PC-9 (cell line): ENCODE data around the gene TTC31. TPM values are rescaled to one million over a fixed set of nuclear protein-coding genes. Genes with fewer than 3 reads are reported as not detected.

Experiments used
- BruUV-seq: library from RNA; stranded (reverse); fragments of 400-500 nt; replicated peaks from 2 replicates; lab custom pipeline; 2021; lab: Mats Ljungman, UMichigan
- CTCF ChIA-PET: fragments of 300-600 bp; sonication (Branson Sonifier 250); formaldehyde crosslinking; loops from one replicate; lab custom pipeline; 2022; ENCODE audit warnings: antibody characterized with exemption; lab: Charles Lee
- POLR2A ChIA-PET: fragments of 300-600 bp; sonication (Branson Sonifier 250); formaldehyde crosslinking; loops from one replicate; lab custom pipeline; 2022; ENCODE audit warnings: antibody characterized with exemption; ENCODE audit not compliant: unreplicated experiment; lab: Charles Lee
- DNase-seq, 2 experiments: peaks; one replicate each; pipeline versions ENCODE4 v3.0.0 to v3.0.0-alpha.2; 2015 to 2022; ENCODE audit warnings: mixed read lengths in 1 of 2
- H2AFZ ChIP-seq: fragments of 200-600 bp; sonication (generic); 2 replicates; pipeline ENCODE4 v1.8.1; 2017; ENCODE audit warnings: antibody characterized with exemption
- H3F3A ChIP-seq: fragments of 200-600 bp; sonication (generic); 2 replicates; pipeline ENCODE4 v1.8.1; 2017; ENCODE audit warnings: antibody characterized with exemption, mild to moderate bottlenecking, low read depth; ENCODE audit not compliant: insufficient read depth
- H3K27ac ChIP-seq: fragments of 200-600 bp; sonication (generic); 2 replicates; pipeline ENCODE4 v1.6.1; 2016; ENCODE audit warnings: mixed run types
- H3K27me3 ChIP-seq: fragments of 200-600 bp; sonication (generic); 2 replicates; pipeline ENCODE4 v1.6.1; 2016; ENCODE audit warnings: low read depth, mixed run types; ENCODE audit not compliant: insufficient read depth
- H3K36me3 ChIP-seq: fragments of 200-600 bp; sonication (generic); 2 replicates; pipeline ENCODE4 v1.6.1; 2016; ENCODE audit warnings: low read depth, mixed run types
- H3K4me1 ChIP-seq: fragments of 200-600 bp; sonication (generic); replicated peaks from 2 replicates; pipeline ENCODE4 v1.6.1; 2016; ENCODE audit warnings: mixed run types; ENCODE audit not compliant: insufficient read depth
- H3K4me2 ChIP-seq: fragments of 200-600 bp; sonication (generic); 2 replicates; pipeline ENCODE4 v1.6.1; 2017; ENCODE audit warnings: mixed run types
- H3K4me3 ChIP-seq: fragments of 200-600 bp; sonication (generic); 2 replicates; pipeline ENCODE4 v1.6.1; 2016; ENCODE audit warnings: mixed run types
- H3K79me2 ChIP-seq: fragments of 200-600 bp; sonication (generic); 2 replicates; pipeline ENCODE4 v1.6.1; 2017; ENCODE audit warnings: low read depth, mixed run types
- H3K9me2 ChIP-seq: fragments of 200-600 bp; sonication (generic); 2 replicates; pipeline ENCODE4 v1.8.1; 2017; ENCODE audit warnings: mild to moderate bottlenecking; ENCODE audit not compliant: insufficient read depth
- H3K9me3 ChIP-seq: fragments of 200-600 bp; sonication (generic); 2 replicates; pipeline ENCODE4 v1.8.1; 2016; ENCODE audit warnings: low read depth; ENCODE audit not compliant: insufficient read depth
- H4K20me1 ChIP-seq: fragments of 200-600 bp; sonication (generic); 2 replicates; pipeline ENCODE4 v1.8.1; 2017; ENCODE audit not compliant: insufficient read depth
- EZH2 ChIP-seq: fragments of 200-600 bp; sonication (generic); IDR thresholded peaks from 2 replicates; pipeline ENCODE4 v1.8.0; 2017; ENCODE audit warnings: antibody characterized with exemption, low read depth
- intact Hi-C: fragments of 100-400 bp; cut with micrococcal nuclease; formaldehyde crosslinking; loops from one replicate; pipeline ENCODE4 v1.10.0; 2022; ENCODE audit not compliant: unreplicated experiment
- total RNA-seq: library from RNA; stranded (reverse); gene quantifications from 2 replicates; pipeline ENCODE4 v1.2.3, GENCODE V29; 2021
- TF ChIP-seq, protein P1 (sequence below): fragments of 200-600 bp; sonication (generic); conservative IDR thresholded peaks from 2 replicates; pipeline ENCODE4 v1.6.1; 2017; ENCODE audit warnings: mixed run types, antibody characterized with exemption, mild to moderate bottlenecking, moderate library complexity

The TTC31 gene
- total RNA-seq, 1 experiment from 2014 or later = 20.1 TPM

DNA sequence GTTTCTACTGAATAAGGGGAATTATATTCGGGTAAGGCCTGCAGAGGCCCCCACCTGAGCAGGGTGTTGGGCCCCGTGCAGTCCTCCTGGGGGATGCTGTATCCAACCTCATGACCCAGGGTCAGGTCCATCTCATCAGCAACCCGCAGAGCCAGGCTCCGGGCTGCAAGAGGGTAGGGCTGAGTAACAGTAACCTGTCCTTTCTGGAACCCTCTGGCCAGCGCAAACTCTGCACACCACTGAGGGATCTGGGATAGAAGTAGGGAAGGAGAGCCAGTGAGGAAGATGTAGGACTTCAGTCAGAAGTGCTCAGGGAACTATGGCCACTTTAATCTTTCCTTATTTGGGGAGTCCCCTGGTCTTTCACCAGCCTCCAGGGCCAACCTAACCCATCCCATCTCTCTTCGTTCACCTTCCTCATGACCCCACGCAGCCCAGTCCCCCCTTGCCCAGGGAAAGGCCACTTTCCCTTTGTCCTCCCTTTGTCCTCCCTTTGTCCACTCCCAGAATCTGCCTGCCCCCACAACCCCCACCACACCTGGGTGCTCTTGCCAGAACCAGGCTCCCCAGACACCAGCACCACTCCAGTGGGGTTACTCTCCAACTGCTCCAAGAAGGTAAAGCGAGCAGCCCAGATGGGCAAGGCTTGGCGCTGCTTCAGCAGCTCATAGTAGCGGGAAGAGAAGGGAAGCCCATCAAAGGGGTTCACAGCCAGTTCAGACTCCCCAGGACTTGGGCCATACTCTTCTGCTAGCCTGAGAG lies 42.3 kb downstream of the TTC31 start:
- Histone ChIP-seq H3K27ac (no peak overlapping the region), H3K36me3 (peaks cover 18% of the 10 kb centered on the region), H3F3A (peaks cover 6% of the 10 kb centered on the region; the same call in 1 of the 2 replicates), H3K4me1 (peaks cover 10% of the 10 kb centered on the region), H3K9me2 (no peaks in the 10 kb centered on the region), H3K4me2 (no peak overlapping the region), H2AFZ (no peak overlapping the region), H4K20me1 (peaks cover 9% of the 10 kb centered on the region; the same call in 1 of the 2 replicates), H3K4me3 (no peak overlapping the region), H3K79me2 (peaks cover 27% of the 10 kb centered on the region), H3K27me3 (no peaks in the 10 kb centered on the region), H3K9me3 (no peaks in the 10 kb centered on the region)
- intact Hi-C loops = no loop called here
- BruUV-seq = no TSS peak
- ChIA-PET POLR2A (no interaction called here), CTCF (no interaction called here)
- DNase-seq = no peak
- TF ChIP-seq EZH2 = no peak
- TF ChIP-seq, protein P1, sequence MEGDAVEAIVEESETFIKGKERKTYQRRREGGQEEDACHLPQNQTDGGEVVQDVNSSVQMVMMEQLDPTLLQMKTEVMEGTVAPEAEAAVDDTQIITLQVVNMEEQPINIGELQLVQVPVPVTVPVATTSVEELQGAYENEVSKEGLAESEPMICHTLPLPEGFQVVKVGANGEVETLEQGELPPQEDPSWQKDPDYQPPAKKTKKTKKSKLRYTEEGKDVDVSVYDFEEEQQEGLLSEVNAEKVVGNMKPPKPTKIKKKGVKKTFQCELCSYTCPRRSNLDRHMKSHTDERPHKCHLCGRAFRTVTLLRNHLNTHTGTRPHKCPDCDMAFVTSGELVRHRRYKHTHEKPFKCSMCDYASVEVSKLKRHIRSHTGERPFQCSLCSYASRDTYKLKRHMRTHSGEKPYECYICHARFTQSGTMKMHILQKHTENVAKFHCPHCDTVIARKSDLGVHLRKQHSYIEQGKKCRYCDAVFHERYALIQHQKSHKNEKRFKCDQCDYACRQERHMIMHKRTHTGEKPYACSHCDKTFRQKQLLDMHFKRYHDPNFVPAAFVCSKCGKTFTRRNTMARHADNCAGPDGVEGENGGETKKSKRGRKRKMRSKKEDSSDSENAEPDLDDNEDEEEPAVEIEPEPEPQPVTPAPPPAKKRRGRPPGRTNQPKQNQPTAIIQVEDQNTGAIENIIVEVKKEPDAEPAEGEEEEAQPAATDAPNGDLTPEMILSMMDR = no peak

DNA sequence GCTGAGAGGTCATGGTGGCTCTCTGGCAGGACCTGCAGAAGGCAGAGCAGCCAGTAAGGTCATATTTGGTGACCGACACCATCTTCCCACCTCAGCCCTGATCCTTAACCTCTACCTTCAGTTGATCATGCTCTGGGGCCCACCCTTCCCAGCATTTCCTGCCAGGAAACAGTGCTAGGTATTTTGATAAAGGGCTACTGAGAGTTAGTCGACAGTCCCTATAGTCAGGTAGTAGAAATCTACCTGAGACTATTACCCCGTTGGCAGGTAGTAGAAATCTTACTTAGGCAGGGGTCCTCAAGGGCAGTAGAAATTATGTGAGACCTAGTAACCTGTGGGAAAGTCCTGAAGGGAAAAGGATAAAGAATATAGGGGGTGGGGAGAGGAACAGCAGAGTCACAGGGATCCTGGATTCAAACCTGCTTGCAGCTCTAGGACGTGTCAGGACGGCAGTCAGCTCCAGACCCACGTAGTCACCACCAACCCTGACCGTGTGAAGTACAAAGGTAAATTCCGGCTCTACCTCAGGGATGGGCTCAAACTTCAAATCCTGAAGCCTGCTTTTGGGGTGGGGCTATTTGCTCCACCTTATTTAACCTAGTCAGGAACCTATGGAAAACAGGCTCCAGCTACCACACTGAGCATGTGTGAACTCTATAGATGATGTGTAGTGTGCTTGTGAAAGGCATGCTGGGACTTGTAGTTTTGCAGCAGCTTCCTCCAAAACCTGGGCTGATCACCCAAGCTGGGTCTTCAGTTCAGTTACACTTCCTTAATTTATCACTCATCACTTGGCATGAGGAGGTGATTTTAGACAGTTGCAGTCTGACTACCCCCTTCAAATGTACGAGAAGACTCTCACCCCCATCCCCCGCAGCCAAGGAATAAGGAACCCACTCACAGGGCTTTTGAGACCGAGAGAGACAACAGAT lies 43.1 kb downstream of the TTC31 start, which contains the start of gene DQX1:
DQX1 (minus strand) TSS at position 515 of the 932 bp plus-strand sequence; CDS start at position 13, 502 bp downstream.
- peaks cover 32% of the 10 kb centered on the region for H3K79me2 ChIP-seq
- CTCF ChIA-PET = no interaction called here
- H3K9me3 ChIP-seq = no peaks in the 10 kb centered on the region
- no peaks in the 10 kb centered on the region for H3K27me3 ChIP-seq
- H3K9me2 ChIP-seq = no peaks in the 10 kb centered on the region
- peak in 1 of 2 experiments; percentile 69 for DNase-seq
- H2AFZ ChIP-seq = no peak within 1 kb of the TSS
- peaks cover 15% of the 10 kb centered on the region for H3K4me1 ChIP-seq
- H3F3A ChIP-seq = peaks cover 6% of the 10 kb centered on the region; the same call in 1 of the 2 replicates
- peaks cover 9% of the 10 kb centered on the region; the same call in 1 of the 2 replicates for H4K20me1 ChIP-seq
- no peak within 1 kb of the TSS for H3K4me2 ChIP-seq
- no peak for TF ChIP-seq EZH2
- TF ChIP-seq, protein P1 = no peak
- no TSS peak for BruUV-seq
- POLR2A ChIA-PET = interaction anchor here (0.5 kb wide), 1 partner anchor 60 kb away, joined by 7 read pairs; no protein-coding TSS in a partner anchor
- intact Hi-C loops = no loop called here
- H3K4me3 ChIP-seq = no peak within 1 kb of the TSS
- H3K27ac ChIP-seq = no peak within 1 kb of the TSS
- peaks cover 18% of the 10 kb centered on the region for H3K36me3 ChIP-seq

DNA sequence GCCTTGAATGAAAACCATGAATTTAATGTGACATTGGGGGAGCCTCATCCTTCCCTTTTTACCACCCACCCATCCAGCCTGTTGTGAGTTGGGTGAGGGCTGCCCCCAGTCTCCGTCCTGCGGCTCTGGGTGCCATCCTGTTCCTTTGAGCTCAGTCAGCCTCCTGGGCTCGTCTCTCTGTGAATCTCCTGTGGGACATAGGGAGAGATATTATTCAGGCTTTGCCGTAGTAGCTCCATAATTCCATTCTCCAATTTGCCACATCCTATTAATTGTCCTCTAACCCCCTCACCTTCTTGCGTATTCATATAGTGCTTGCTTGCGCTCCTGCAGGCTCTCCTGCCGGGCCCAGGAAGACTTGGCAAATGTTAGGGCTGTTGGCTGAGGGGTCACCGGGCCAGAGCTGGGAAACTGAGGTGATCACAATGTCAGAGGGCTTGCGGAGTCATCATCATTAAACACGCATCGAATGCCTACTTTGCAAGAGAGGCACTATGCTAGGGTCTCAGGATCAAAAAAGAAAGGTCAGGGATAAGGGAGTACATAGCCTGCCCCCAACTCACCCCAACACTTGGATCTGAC lies 43.9 kb downstream of the TTC31 start:
- H3K27ac ChIP-seq = no peak overlapping the region
- ChIA-PET CTCF (no interaction called here), POLR2A (interaction anchor here (0.5 kb wide), 1 partner anchor 59 kb away, joined by 7 read pairs; no protein-coding TSS in a partner anchor)

More for the DNA sequence above, 43.9 kb downstream of the TTC31 start:
- H3K79me2 ChIP-seq = peaks cover 37% of the 10 kb centered on the region
- no peaks in the 10 kb centered on the region for H3K9me2 ChIP-seq
- no peaks in the 10 kb centered on the region for H3K9me3 ChIP-seq
- H3K4me1 ChIP-seq = peaks cover 18% of the 10 kb centered on the region
- no peaks in the 10 kb centered on the region for H3K27me3 ChIP-seq
- H3K36me3 ChIP-seq = peaks cover 18% of the 10 kb centered on the region
- H4K20me1 ChIP-seq = peaks cover 9% of the 10 kb centered on the region; the same call in 1 of the 2 replicates
- peaks cover 8% of the 10 kb centered on the region; the same call in 1 of the 2 replicates for H3F3A ChIP-seq
- intact Hi-C loops = no loop called here
- no TSS peak for BruUV-seq
- H3K4me2 ChIP-seq = no peak overlapping the region
- no peak overlapping the region for H3K4me3 ChIP-seq
- no peak for TF ChIP-seq EZH2
- TF ChIP-seq, protein P1 = no peak
- no peak overlapping the region for H2AFZ ChIP-seq
- DNase-seq = no peak
